ENCODE results near the gene USP5.
"Not testable (repeated sequence)": the region's sequence is repeated elsewhere in the genome, so short reads cannot be mapped to it uniquely, and the experiment has no call there.

USP5 gene

GRCh38 chr12:6866920-6867412, 15.0 kb downstream of the USP5 start:
- DNase-seq, result no peak

GRCh38 chr12:6867413-6868210, 15.7 kb downstream of the USP5 start, which contains the start of gene TPI1:
Gene TPI1, plus strand, starts transcription at chr12:6867531. Its CDS starts 36 bp downstream, at chr12:6867567.
- DNase-seq, result peak; percentile 90

GRCh38 chr12:6868211-6869048, 16.5 kb downstream of the USP5 start:
- DNase-seq, result peak; percentile 59

- peak; percentile 91 for DNase-seq
These were observed 17.4 kb downstream of the USP5 start for GRCh38 chr12:6869049-6870021.

GRCh38 chr12:6870304-6870703, 18.4 kb downstream of the USP5 start:
- DNase-seq, result not testable (repeated sequence)

GRCh38 chr12:6871052-6871957, 19.4 kb downstream of the USP5 start:
- peak; percentile 77 for DNase-seq

GRCh38 chr12:6872073-6873048, 20.4 kb downstream of the USP5 start:
- DNase-seq, result peak; percentile 97

- DNase-seq, result peak; percentile 100
These were observed 21.4 kb downstream of the USP5 start, which contains the start of gene SPSB2 for GRCh38 chr12:6873094-6874014. Gene SPSB2, minus strand, starts transcription at chr12:6873303. Its CDS starts 402 bp downstream, at chr12:6872901.

GRCh38 chr12:6874015-6874368, 22.0 kb downstream of the USP5 start:
- not testable (repeated sequence) for DNase-seq

GRCh38 chr12:6879824-6880223, 27.9 kb downstream of the USP5 start:
- not testable (repeated sequence) for DNase-seq

- DNase-seq, result no peak
These were observed 31.3 kb downstream of the USP5 start for GRCh38 chr12:6883252-6883651.

- DNase-seq, result no peak
These were observed 31.7 kb downstream of the USP5 start for GRCh38 chr12:6883683-6884082.

- no peak for DNase-seq
These were observed 32.6 kb downstream of the USP5 start for GRCh38 chr12:6884539-6884938.

- DNase-seq, result not testable (repeated sequence)
These were observed 34.5 kb downstream of the USP5 start for GRCh38 chr12:6886206-6886999.

- DNase-seq, result no peak
These were observed 35.5 kb downstream of the USP5 start for GRCh38 chr12:6887460-6887859.

- no peak for DNase-seq
These were observed 36.4 kb downstream of the USP5 start for GRCh38 chr12:6888360-6888759.

GRCh38 chr12:6888794-6889193, 36.8 kb downstream of the USP5 start:
- DNase-seq, result not testable (repeated sequence)
